ENCODE measurements around the gene HOXA9.

- no peak for TF ChIP-seq CTCF (IDR thresholded peaks at IDR 0.05; ENCODE audit: low read length)
- no peak for TF ChIP-seq EZH2 (optimal IDR thresholded peaks at IDR 0.05; ENCODE audit: low read depth, low read length)
Measured at GRCh38 chr7:27170426-27171324, 5.3 kb upstream of the HOXA9 start.

Data from MM.1S (cell line).